HEK293T (cell line): ENCODE results near the gene LRP2BP.

Experiments used
- CTBP1 ChIP-seq: fragments of 450-650 bp; IDR thresholded peaks from 2 replicates; pipeline ENCODE4 v1.6.1; 2016; ENCODE audit warnings: borderline replicate concordance
- FOXM1 ChIP-seq: fragments of 450-650 bp; IDR thresholded peaks from 2 replicates; pipeline ENCODE4 v1.6.1; 2017; ENCODE audit warnings: mild to moderate bottlenecking, borderline replicate concordance
- TARDBP ChIP-seq: fragments of 450-650 bp; IDR thresholded peaks from 2 replicates; pipeline ENCODE4 v1.6.1; 2016

DNA sequence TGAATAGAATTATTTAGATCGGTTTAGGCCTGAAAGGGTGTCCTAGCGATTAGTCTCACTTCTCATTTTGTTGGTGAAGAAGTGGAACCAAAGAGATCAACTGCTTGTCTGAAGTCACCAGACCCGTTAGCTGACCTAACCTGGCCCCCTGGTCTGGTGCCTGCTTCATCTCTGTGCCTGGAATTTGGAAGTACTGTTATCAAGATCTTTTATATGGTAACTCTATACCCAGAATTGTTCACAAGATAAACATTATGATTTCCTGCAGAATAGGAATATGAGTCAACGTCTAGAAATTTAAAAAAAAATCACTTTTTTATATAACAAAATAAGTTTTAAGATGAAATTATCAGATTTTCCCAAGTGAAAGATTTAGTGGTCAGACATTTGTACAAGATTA, 37.2 kb downstream of the LRP2BP start:
- TF ChIP-seq FOXM1 (no peak), TARDBP (no peak), CTBP1 (no peak)
